Measurements from ENCODE around the gene CIDEB. TPM values are rescaled to one million over a fixed set of nuclear protein-coding genes. Genes with fewer than 3 reads are reported as not detected.

Gene CIDEB
- total and polyA plus RNA-seq, 2 of the 8 experiments (the other 6 are each of a cell fraction or from before 2014, with no cell fraction given) = 0.11 TPM; not detected in 1

- no peak overlapping the region for H3K27ac ChIP-seq (ENCODE audit: low read depth, low read length)
- no peak overlapping the region for H2BK15ac ChIP-seq (ENCODE audit: low read length)
- FAIRE-seq (no peak), DNase-seq (ENCODE audit: low read depth in 1 of 2, low spot score in 2 of 2) (no peak)
- H3K18ac ChIP-seq (ENCODE audit: extremely low read depth, low read length) = no peak overlapping the region
- H3K14ac ChIP-seq (ENCODE audit: insufficient read length) = no peak overlapping the region
- H3K4me3 ChIP-seq (ENCODE audit: extremely low read depth in 1 of 4, insufficient read depth in 2 of 4, low read depth in 3 of 4, low read length in 4 of 4) = no peak overlapping the region
- H3K23ac ChIP-seq (ENCODE audit: insufficient read length) = no peak overlapping the region
- H4K20me1 ChIP-seq (replicated peaks in 1 of 2; ENCODE audit: control insufficient read depth in 1 of 2, insufficient read depth in 2 of 2, low read length in 2 of 2) = peaks cover 0 to 2% of the 10 kb centered on the region in 2 experiments
- H3K79me2 ChIP-seq (ENCODE audit: control insufficient read depth in 1 of 2, insufficient read depth in 2 of 2, low read length in 2 of 2) = no peaks in the 10 kb centered on the region
- ChIA-PET POLR2A (ENCODE audit: partially characterized antibody) (interaction anchor here (1.0 to 2.7 kb wide), 6 partner anchors 8 to 87 kb away, joined by 3 to 25 read pairs (median 10); partner anchors contain the start of genes CHMP4A and RIPK3), CTCF (ENCODE audit: partially characterized antibody) (interaction anchor here (0.7 to 8.6 kb wide), 12 partner anchors 11 to 155 kb away, joined by 3 to 94 read pairs (median 18); partner anchors contain the start of genes CIDEB, DHRS1, GMPR2 and LTB4R2)
- H3K56ac ChIP-seq (replicated peaks; ENCODE audit: insufficient read length, low read depth, low read length) = no peak overlapping the region
- no peaks in the 10 kb centered on the region for H3K9me3 ChIP-seq (ENCODE audit: insufficient read depth in 2 of 2, low read depth in 1 of 2, low read length in 1 of 2)
- H3K23me2 ChIP-seq (ENCODE audit: low read depth, low read length) = peaks cover 4% of the 10 kb centered on the region
- no peak overlapping the region for H2BK5ac ChIP-seq (ENCODE audit: low read depth, low read length)
- no peak for TF ChIP-seq KDM4A (IDR thresholded peaks at IDR 0.05; ENCODE audit: low read depth, low read length, severe bottlenecking)
- TF ChIP-seq TCF12 (IDR thresholded peaks at IDR 0.05; ENCODE audit: low read depth, low read length) = no peak
- TF ChIP-seq JUND (IDR thresholded peaks at IDR 0.05; ENCODE audit: low read length) = no peak
- TF ChIP-seq MAFK (IDR thresholded peaks at IDR 0.05; ENCODE audit: low read depth, low read length) = no peak
- TF ChIP-seq ZNF274 (IDR thresholded peaks at IDR 0.05; ENCODE audit: borderline replicate concordance, extremely low read depth, low read length) = no peak
- TF ChIP-seq RAD21 (IDR thresholded peaks at IDR 0.05 in 1 of 2, conservative IDR thresholded peaks at IDR 0.05 in 1 of 2; ENCODE audit: low read depth in 2 of 2, low read length in 2 of 2) = no peak
- TF ChIP-seq NRF1 (IDR thresholded peaks at IDR 0.05; ENCODE audit: low read depth, low read length) = no peak
- TF ChIP-seq POLR2A (IDR thresholded peaks at IDR 0.05; ENCODE audit: control extremely low read depth in 1 of 2, low read depth in 2 of 2, low read length in 2 of 2) = no peak
- TF ChIP-seq SP2 (IDR thresholded peaks at IDR 0.05; ENCODE audit: low read length) = no peak
- TF ChIP-seq SAP30 (IDR thresholded peaks at IDR 0.05; ENCODE audit: insufficient read depth, insufficient replicate concordance, low read length) = no peak
- no peak for TF ChIP-seq TEAD4 (IDR thresholded peaks at IDR 0.05; ENCODE audit: low read depth, low read length)
- no peak overlapping the region for H3K4ac ChIP-seq (replicated peaks; ENCODE audit: insufficient read length, low read depth, low read length)
- no peak overlapping the region for H2BK20ac ChIP-seq (ENCODE audit: low read length)
- H4K5ac ChIP-seq (ENCODE audit: insufficient read length, low read depth, low read length) = no peak overlapping the region
- no peak overlapping the region for H2BK120ac ChIP-seq (replicated peaks; ENCODE audit: low read depth, low read length)
- WGBS, 2 experiments (ENCODE audit: extremely low coverage in 1 of 2, insufficient coverage in 1 of 2, insufficient read length in 1 of 2, insufficient replicate concordance in 2 of 2, low coverage in 1 of 2, low lambda C conversion rate in 2 of 2, missing lambda C conversion rate in 1 of 2) = 83% methylated on average over 2 of the region's 2 CpGs; no CpG with 5 or more reads in 1 of the 2 experiments
- H3K4me2 ChIP-seq (ENCODE audit: insufficient read depth in 1 of 2, low read depth in 2 of 2, low read length in 2 of 2) = no peak overlapping the region; a peak in 1 of 4 replicates
- H3K4me1 ChIP-seq (replicated peaks in 1 of 4; ENCODE audit: control insufficient read depth in 3 of 4, insufficient read depth in 4 of 4, low read length in 3 of 4) = peaks cover 0 to 4% (median 2%) of the 10 kb centered on the region in 4 experiments; a peak in 4 of 7 replicates
- H4K8ac ChIP-seq (ENCODE audit: extremely low read depth, insufficient read depth, low read length) = no peak overlapping the region
- no peak overlapping the region for H2AK5ac ChIP-seq (ENCODE audit: low read depth, low read length)
- no peak overlapping the region for H3K9ac ChIP-seq (replicated peaks in 1 of 4; ENCODE audit: extremely low read depth in 1 of 4, low read depth in 3 of 4, low read length in 3 of 4)
- H3K79me1 ChIP-seq (ENCODE audit: low read depth, low read length) = no peaks in the 10 kb centered on the region
- H2BK12ac ChIP-seq (ENCODE audit: low read depth, low read length) = no peak overlapping the region
- H4K91ac ChIP-seq (replicated peaks; ENCODE audit: insufficient read length, low read length) = no peak overlapping the region
- H2AFZ ChIP-seq (ENCODE audit: low read length) = no peak overlapping the region
- H3K27me3 ChIP-seq (replicated peaks in 1 of 4; ENCODE audit: control insufficient read depth in 3 of 4, extremely low read depth in 1 of 4, insufficient read depth in 3 of 4, low read length in 3 of 4) = no peaks in the 10 kb centered on the region; a peak in 1 of 7 replicates
- no peaks in the 10 kb centered on the region; a peak in 1 of 8 replicates for H3K36me3 ChIP-seq (ENCODE audit: control insufficient read depth in 2 of 4, insufficient read depth in 4 of 4, low read length in 3 of 4)
Measured at GRCh38 chr14:24272467-24272866, 35.3 kb downstream of the CIDEB start.
